ENCODE measurements around the gene DNER.
A peak's percentile ranks its signal among the peaks of the same experiment; 100 is the strongest.
"Not testable (repeated sequence)": the region's sequence is repeated elsewhere in the genome, so short reads cannot be mapped to it uniquely, and the experiment has no call there.

DNER gene

GRCh38 chr2:229373311-229373710, 341.0 kb downstream of the DNER start:
- DNase-seq, result not testable (repeated sequence)

- DNase-seq, result no peak
Measured at GRCh38 chr2:229372207-229372606, 342.1 kb downstream of the DNER start.

GRCh38 chr2:229371086-229371485, 343.3 kb downstream of the DNER start:
- no peak for DNase-seq

- no peak for DNase-seq
Measured at GRCh38 chr2:229370509-229370908, 343.8 kb downstream of the DNER start.

- DNase-seq, result no peak
Measured at GRCh38 chr2:229363185-229363814, 351.1 kb downstream of the DNER start.

GRCh38 chr2:229350883-229351282, 363.5 kb downstream of the DNER start:
- no peak for DNase-seq

- DNase-seq, result no peak
Measured at GRCh38 chr2:229350117-229350805, 364.1 kb downstream of the DNER start.

- DNase-seq, result no peak
Measured at GRCh38 chr2:229348128-229348527, 366.2 kb downstream of the DNER start.

- no peak for DNase-seq
Measured at GRCh38 chr2:229346816-229347540, 367.4 kb downstream of the DNER start.

GRCh38 chr2:229344955-229345354, 369.4 kb downstream of the DNER start:
- DNase-seq, result no peak

GRCh38 chr2:229344151-229344551, 370.2 kb downstream of the DNER start:
- DNase-seq, result no peak

- DNase-seq, result no peak
Measured at GRCh38 chr2:229343661-229344060, 370.7 kb downstream of the DNER start.

- no peak for DNase-seq
Measured at GRCh38 chr2:229342376-229342775, 372.0 kb downstream of the DNER start.

GRCh38 chr2:229340086-229340760, 374.1 kb downstream of the DNER start:
- no peak for DNase-seq

- DNase-seq, result no peak
Measured at GRCh38 chr2:229339618-229340017, 374.7 kb downstream of the DNER start.

GRCh38 chr2:229339171-229339570, 375.2 kb downstream of the DNER start:
- not testable (repeated sequence) for DNase-seq

- no peak for DNase-seq
Measured at GRCh38 chr2:229335877-229336346, 378.4 kb downstream of the DNER start.

- no peak for DNase-seq
Measured at GRCh38 chr2:229335330-229335729, 379.0 kb downstream of the DNER start.

GRCh38 chr2:229330952-229331351, 383.4 kb downstream of the DNER start:
- DNase-seq, result peak; percentile 33

- no peak for DNase-seq
Measured at GRCh38 chr2:229319558-229319957, 394.8 kb downstream of the DNER start.

- DNase-seq, result no peak
Measured at GRCh38 chr2:229314117-229314516, 400.2 kb downstream of the DNER start.

- peak; percentile 11 for DNase-seq
Measured at GRCh38 chr2:229313591-229313990, 400.8 kb downstream of the DNER start.
